C4-2B (cell line): ENCODE results near the gene ZBTB8B.

ENCODE experiments used
- H3K27ac ChIP-seq: fragments of 450-650 bp; 2 replicates; pipeline ENCODE4 v1.5.1; 2017
- CTCF ChIP-seq: fragments of 450-650 bp; conservative IDR thresholded peaks from 2 replicates; pipeline ENCODE4 v1.5.1; 2017; ENCODE audit warnings: mild to moderate bottlenecking
- ZFX ChIP-seq: fragments of 450-650 bp; IDR thresholded peaks from 2 replicates; pipeline ENCODE4 v1.6.1; 2017

Gene ZBTB8B

GRCh38 chr1:32501865-32502264 lies 37.0 kb downstream of the ZBTB8B start:
- H3K27ac ChIP-seq, result peak overlapping the region; percentile 83
- TF ChIP-seq CTCF (no peak), ZFX (no peak)

GRCh38 chr1:32503153-32503552 lies 38.3 kb downstream of the ZBTB8B start:
- H3K27ac ChIP-seq, result peak overlapping the region; percentile 83
- no peak for TF ChIP-seq ZFX
- no peak for TF ChIP-seq CTCF

- TF ChIP-seq CTCF (no peak), ZFX (no peak)
- no peak overlapping the region for H3K27ac ChIP-seq
Measured at GRCh38 chr1:32507021-32507420, 42.1 kb downstream of the ZBTB8B start.

- TF ChIP-seq CTCF (no peak), ZFX (no peak)
Measured at GRCh38 chr1:32508761-32509160, 43.9 kb downstream of the ZBTB8B start.

GRCh38 chr1:32509939-32510338 lies 45.1 kb downstream of the ZBTB8B start:
- no peak for TF ChIP-seq CTCF
- TF ChIP-seq ZFX, result no peak

More at GRCh38 chr1:32508761-32509160, 43.9 kb downstream of the ZBTB8B start:
- H3K27ac ChIP-seq, result no peak overlapping the region

More at GRCh38 chr1:32509939-32510338, 45.1 kb downstream of the ZBTB8B start:
- no peak overlapping the region for H3K27ac ChIP-seq
